ENCODE measurements around the gene UNC5C.

GRCh38 chr4:95388911-95389310 is 159.9 kb downstream of the UNC5C start:
- TF ChIP-seq CTCF (IDR thresholded peaks at IDR 0.05; ENCODE audit: poor library complexity) (no peak), EZH2 (IDR thresholded peaks at IDR 0.05; ENCODE audit: borderline replicate concordance) (no peak), EZH2phosphoT487 (IDR thresholded peaks at IDR 0.05; ENCODE audit: low read depth, severe bottlenecking, unreplicated experiment) (no peak)

Data from hepatocyte (in vitro differentiated cells).